Loucy (cell line): Measurements from ENCODE around the gene SND1.

Experiments used
- H2AFZ ChIP-seq: fragments of 200-600 bp; sonication (generic); 2 replicates; pipeline ENCODE4 v1.6.0; 2016; ENCODE audit warnings: antibody characterized with exemption, mild to moderate bottlenecking, low read length, moderate library complexity
- H3F3A ChIP-seq: fragments of 200-600 bp; 2 replicates; pipeline ENCODE4 v1.6.0; 2016; ENCODE audit warnings: antibody characterized with exemption, low read depth, mild to moderate bottlenecking
- H3K27me3 ChIP-seq: fragments of 200-600 bp; sonication (generic); 2 replicates; pipeline ENCODE4 v1.6.1; 2014; ENCODE audit warnings: low read length, mild to moderate bottlenecking; ENCODE audit not compliant: insufficient read depth, poor library complexity, severe bottlenecking
- H3K36me3 ChIP-seq: fragments of 200-600 bp; sonication (generic); 2 replicates; pipeline ENCODE4 v1.6.1; 2016; ENCODE audit warnings: low read length; ENCODE audit not compliant: insufficient read depth
- H3K4me1 ChIP-seq: fragments of 200-600 bp; sonication (generic); 2 replicates; pipeline ENCODE4 v1.5.1; 2014; ENCODE audit warnings: low read length, mild to moderate bottlenecking; ENCODE audit not compliant: insufficient read depth, poor library complexity, severe bottlenecking
- H3K4me2 ChIP-seq: fragments of 200-600 bp; sonication (generic); 2 replicates; pipeline ENCODE4 v1.6.0; 2014; ENCODE audit warnings: antibody characterized with exemption, low read length, low read depth, mild to moderate bottlenecking; ENCODE audit not compliant: poor library complexity, severe bottlenecking
- H3K4me3 ChIP-seq: fragments of 200-600 bp; sonication (generic); 2 replicates; pipeline ENCODE4 v1.5.1; 2014; ENCODE audit warnings: low read length, mild to moderate bottlenecking, mixed read lengths; ENCODE audit not compliant: poor library complexity, severe bottlenecking
- H3K79me2 ChIP-seq: fragments of 200-600 bp; sonication (generic); 2 replicates; pipeline ENCODE4 v1.6.1; 2014; ENCODE audit warnings: low read length; ENCODE audit not compliant: insufficient read depth
- H3K9ac ChIP-seq: fragments of 200-600 bp; sonication (generic); 2 replicates; pipeline ENCODE4 v1.6.0; 2014; ENCODE audit warnings: mild to moderate bottlenecking, low read depth, low read length, moderate library complexity; ENCODE audit not compliant: poor library complexity, severe bottlenecking
- H3K9me2 ChIP-seq: fragments of 200-600 bp; sonication (generic); replicated peaks from 2 replicates; pipeline ENCODE4 v1.6.1; 2016; ENCODE audit warnings: low read depth, low read length, mixed read lengths
- H3K9me3 ChIP-seq: fragments of 200-600 bp; sonication (generic); 2 replicates; pipeline ENCODE4 v1.6.1; 2014; ENCODE audit warnings: mild to moderate bottlenecking, antibody characterized with exemption, low read length, low read depth; ENCODE audit not compliant: insufficient read depth
- H4K20me1 ChIP-seq: fragments of 200-600 bp; sonication (generic); 2 replicates; pipeline ENCODE4 v1.6.0; 2014; ENCODE audit warnings: antibody characterized with exemption, low read length, mild to moderate bottlenecking; ENCODE audit not compliant: insufficient read depth, poor library complexity, severe bottlenecking
- EZH2phosphoT487 ChIP-seq: fragments of 200-600 bp; IDR thresholded peaks from 2 replicates; pipeline ENCODE4 v1.6.1; 2018; ENCODE audit warnings: antibody characterized with exemption, mild to moderate bottlenecking, moderate library complexity, borderline replicate concordance
- TF ChIP-seq, protein P1 (sequence below): fragments of 200-600 bp; sonication (generic); conservative IDR thresholded peaks from 2 replicates; pipeline ENCODE4 v1.5.1; 2014; ENCODE audit warnings: mild to moderate bottlenecking, antibody characterized with exemption, low read length

The SND1 gene

DNA sequence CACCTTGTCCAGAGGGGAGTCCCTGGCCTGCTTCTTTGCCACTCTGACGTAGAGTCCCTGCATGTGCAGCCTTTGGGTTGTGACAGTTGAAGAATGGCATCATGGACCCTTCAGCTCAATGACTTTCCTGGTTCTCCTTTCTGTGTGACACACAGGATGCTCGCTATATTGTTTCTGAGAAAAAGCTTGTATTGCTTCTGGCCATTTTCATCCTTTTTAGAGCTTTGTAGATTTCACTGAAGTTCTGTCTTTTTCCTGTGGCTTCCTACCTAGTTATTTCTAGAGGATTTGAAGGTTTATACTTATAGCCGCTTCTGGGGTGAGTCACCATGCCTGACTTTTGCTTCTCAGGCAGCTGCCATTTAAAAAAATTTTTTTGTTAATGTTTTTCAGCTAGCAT, 27.0 kb downstream of the SND1 start:
- Histone ChIP-seq H2AFZ (no peak overlapping the region), H3F3A (no peaks in the 10 kb centered on the region), H3K4me3 (no peak overlapping the region), H3K27me3 (no peaks in the 10 kb centered on the region), H3K9ac (no peak overlapping the region), H3K79me2 (peaks cover 74% of the 10 kb centered on the region), H3K36me3 (peaks cover 34% of the 10 kb centered on the region), H3K4me2 (no peak overlapping the region), H3K4me1 (peaks cover 9% of the 10 kb centered on the region), H3K9me3 (no peaks in the 10 kb centered on the region; the same call in 1 of the 2 replicates), H4K20me1 (peaks cover 29% of the 10 kb centered on the region), H3K9me2 (no peaks in the 10 kb centered on the region)
- TF ChIP-seq, protein P1, sequence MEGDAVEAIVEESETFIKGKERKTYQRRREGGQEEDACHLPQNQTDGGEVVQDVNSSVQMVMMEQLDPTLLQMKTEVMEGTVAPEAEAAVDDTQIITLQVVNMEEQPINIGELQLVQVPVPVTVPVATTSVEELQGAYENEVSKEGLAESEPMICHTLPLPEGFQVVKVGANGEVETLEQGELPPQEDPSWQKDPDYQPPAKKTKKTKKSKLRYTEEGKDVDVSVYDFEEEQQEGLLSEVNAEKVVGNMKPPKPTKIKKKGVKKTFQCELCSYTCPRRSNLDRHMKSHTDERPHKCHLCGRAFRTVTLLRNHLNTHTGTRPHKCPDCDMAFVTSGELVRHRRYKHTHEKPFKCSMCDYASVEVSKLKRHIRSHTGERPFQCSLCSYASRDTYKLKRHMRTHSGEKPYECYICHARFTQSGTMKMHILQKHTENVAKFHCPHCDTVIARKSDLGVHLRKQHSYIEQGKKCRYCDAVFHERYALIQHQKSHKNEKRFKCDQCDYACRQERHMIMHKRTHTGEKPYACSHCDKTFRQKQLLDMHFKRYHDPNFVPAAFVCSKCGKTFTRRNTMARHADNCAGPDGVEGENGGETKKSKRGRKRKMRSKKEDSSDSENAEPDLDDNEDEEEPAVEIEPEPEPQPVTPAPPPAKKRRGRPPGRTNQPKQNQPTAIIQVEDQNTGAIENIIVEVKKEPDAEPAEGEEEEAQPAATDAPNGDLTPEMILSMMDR = no peak
- no peak for TF ChIP-seq EZH2phosphoT487

DNA sequence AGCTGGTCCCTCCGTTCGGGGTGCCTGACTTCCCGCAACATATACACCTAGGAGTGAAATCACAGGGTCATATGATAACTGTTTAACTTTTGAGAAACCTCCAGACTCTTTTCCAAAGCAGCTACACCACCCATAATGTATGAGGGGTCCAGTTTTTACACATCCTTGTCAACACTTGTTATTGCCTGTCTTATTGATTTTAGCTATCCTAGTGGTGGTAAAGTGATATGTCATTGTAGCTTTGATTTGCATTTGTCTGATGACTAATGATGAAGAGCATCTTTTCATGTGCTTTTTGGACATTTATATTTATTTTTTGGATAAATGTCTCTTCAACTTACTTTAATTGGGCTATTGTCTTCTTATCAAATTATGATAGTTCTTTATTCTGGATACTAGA, 29.0 kb downstream of the SND1 start:
- Histone ChIP-seq H3K36me3 (peaks cover 29% of the 10 kb centered on the region), H3K9me3 (no peaks in the 10 kb centered on the region; the same call in 1 of the 2 replicates), H3K4me2 (no peak overlapping the region), H3K79me2 (peaks cover 79% of the 10 kb centered on the region), H3K4me1 (peaks cover 18% of the 10 kb centered on the region), H3F3A (no peaks in the 10 kb centered on the region), H4K20me1 (peaks cover 46% of the 10 kb centered on the region), H3K9me2 (no peaks in the 10 kb centered on the region), H3K4me3 (no peak overlapping the region), H2AFZ (no peak overlapping the region), H3K27me3 (no peaks in the 10 kb centered on the region), H3K9ac (no peak overlapping the region)
- TF ChIP-seq, protein P1 = no peak
- TF ChIP-seq EZH2phosphoT487 = no peak

DNA sequence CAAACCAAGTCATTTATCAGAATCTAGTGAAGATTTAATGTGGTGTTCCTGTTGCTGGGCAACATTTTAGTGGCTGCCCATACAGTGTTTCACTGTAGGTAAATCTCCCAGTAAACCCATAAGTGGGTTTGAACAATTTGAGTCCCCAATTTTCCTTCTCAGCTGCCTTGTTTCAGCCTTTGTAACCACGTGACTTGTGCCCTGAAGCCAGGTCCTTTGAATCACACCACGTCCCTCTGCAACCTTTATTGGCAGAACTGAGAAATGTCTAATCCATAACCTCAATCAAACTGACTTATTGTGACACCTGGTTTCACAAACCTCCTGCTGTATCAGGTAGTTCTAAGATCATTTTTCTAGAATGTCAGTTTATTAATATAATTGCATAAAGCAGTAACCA, 30.1 kb downstream of the SND1 start:
- Histone ChIP-seq H4K20me1 (peaks cover 46% of the 10 kb centered on the region), H3F3A (no peaks in the 10 kb centered on the region), H3K79me2 (peaks cover 75% of the 10 kb centered on the region), H3K4me3 (no peak overlapping the region), H3K27me3 (no peaks in the 10 kb centered on the region), H3K9me3 (no peaks in the 10 kb centered on the region; the same call in 1 of the 2 replicates), H3K36me3 (peaks cover 30% of the 10 kb centered on the region), H3K9ac (no peak overlapping the region), H3K4me2 (no peak overlapping the region), H3K4me1 (peaks cover 18% of the 10 kb centered on the region), H2AFZ (no peak overlapping the region), H3K9me2 (no peaks in the 10 kb centered on the region)
- TF ChIP-seq, protein P1 = no peak
- no peak for TF ChIP-seq EZH2phosphoT487
